GM13977 (cell line): Measurements from ENCODE around the gene NLRP5.

ENCODE experiments used
- DNase-seq: peaks from one replicate; pipeline ENCODE4 v3.0.0; 2012; ENCODE audit warnings: low spot score
- in situ Hi-C: fragments of 300-500 bp; cut with MboI; formaldehyde crosslinking; loops from one replicate; pipeline ENCODE4 v1.12.0; 2022; ENCODE audit warnings: low sequenced_read_pairs, low pct_unique_long_range_greater_than_20kb, mixed read lengths, inconsistent platforms; ENCODE audit not compliant: unreplicated experiment
- TF ChIP-seq, protein P1 (sequence below): IDR thresholded peaks from 2 replicates; pipeline ENCODE4 v1.5.1; 2012; ENCODE audit warnings: mild to moderate bottlenecking, control low read depth; ENCODE audit not compliant: insufficient read depth; ENCODE audit errors: extremely low read depth, missing control alignments

NLRP5 gene

DNA sequence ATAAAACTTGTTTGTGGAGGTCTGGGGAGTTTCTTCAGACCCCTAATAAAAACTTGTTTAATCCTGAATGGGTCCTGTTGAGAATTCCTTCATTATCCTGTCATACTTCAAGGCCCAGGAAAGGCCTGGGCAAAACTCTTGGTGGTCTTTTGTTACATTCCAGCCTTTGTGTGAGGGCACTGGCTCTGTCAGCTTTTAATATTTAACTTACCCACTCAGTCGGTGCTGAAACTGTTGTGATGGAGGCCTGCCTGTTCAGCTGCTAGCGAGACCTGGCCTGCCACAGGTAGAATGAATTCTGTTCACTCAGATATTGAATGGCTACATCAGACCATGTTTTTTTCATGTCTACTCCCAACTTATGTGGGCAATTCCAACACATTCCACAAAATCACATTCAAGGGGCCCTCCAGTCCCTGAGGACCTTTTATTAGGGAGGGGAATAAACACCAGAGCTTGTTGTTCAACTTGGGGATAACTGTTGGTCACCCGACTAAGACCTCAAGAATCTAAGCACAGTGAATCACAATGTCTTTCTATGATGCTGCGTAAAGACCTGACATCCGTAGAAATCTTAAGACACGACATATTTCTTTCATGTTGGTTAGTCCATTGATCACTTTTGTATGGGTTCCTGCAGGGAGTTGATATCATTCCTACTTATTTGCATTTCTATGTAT lies 26.4 kb upstream of the NLRP5 start:
- TF ChIP-seq, protein P1, sequence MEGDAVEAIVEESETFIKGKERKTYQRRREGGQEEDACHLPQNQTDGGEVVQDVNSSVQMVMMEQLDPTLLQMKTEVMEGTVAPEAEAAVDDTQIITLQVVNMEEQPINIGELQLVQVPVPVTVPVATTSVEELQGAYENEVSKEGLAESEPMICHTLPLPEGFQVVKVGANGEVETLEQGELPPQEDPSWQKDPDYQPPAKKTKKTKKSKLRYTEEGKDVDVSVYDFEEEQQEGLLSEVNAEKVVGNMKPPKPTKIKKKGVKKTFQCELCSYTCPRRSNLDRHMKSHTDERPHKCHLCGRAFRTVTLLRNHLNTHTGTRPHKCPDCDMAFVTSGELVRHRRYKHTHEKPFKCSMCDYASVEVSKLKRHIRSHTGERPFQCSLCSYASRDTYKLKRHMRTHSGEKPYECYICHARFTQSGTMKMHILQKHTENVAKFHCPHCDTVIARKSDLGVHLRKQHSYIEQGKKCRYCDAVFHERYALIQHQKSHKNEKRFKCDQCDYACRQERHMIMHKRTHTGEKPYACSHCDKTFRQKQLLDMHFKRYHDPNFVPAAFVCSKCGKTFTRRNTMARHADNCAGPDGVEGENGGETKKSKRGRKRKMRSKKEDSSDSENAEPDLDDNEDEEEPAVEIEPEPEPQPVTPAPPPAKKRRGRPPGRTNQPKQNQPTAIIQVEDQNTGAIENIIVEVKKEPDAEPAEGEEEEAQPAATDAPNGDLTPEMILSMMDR = no peak
- DNase-seq = no peak
- in situ Hi-C loops = no loop called here

DNA sequence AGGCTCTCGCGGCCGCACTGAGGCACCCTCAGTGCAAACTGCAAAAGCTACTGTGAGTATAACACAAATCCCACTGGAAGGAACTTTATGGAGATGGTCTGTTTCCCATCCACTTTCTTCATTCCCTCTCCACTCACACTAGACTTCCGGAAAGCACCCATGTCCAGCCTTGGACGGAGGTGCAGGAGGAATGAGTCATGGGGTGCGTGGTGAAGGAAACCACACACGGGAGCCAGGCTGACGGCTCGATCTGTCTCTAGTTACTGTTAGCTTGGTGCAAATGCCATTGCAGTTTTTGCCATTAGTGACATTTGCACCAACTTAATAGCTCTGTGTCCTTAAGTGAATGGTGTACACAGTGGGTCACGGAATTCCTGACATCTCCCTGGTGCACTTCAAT lies 24.4 kb upstream of the NLRP5 start:
- in situ Hi-C loops = no loop called here
- no peak for DNase-seq
- TF ChIP-seq, protein P1 = no peak

DNA sequence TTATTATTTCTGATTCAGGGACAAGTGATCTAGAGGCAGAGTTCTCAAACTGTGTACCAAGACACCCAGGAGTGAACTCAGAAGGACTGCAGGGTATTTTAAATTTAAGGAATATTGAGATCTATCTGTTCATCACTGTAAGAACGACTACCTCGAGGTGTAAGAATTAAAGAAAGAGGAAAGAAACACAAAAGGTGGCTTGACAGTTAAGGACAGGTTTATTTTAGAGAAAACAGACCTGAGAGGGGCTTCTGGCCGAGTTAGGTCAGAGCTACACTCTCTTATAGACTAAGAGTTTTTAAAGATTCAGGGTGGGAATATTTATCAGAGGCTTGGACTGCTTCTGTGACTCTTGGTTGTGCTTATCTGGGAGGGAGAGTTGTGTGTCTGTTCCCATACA lies 12.6 kb upstream of the NLRP5 start:
- TF ChIP-seq, protein P1 = no peak
- in situ Hi-C loops = no loop called here
- no peak for DNase-seq

- no peak for DNase-seq
- TF ChIP-seq, protein P1 = no peak
- in situ Hi-C loops = no loop called here
Measured at GRCh38 chr19:55980415-55980814, 6.2 kb upstream of the NLRP5 start.

DNA sequence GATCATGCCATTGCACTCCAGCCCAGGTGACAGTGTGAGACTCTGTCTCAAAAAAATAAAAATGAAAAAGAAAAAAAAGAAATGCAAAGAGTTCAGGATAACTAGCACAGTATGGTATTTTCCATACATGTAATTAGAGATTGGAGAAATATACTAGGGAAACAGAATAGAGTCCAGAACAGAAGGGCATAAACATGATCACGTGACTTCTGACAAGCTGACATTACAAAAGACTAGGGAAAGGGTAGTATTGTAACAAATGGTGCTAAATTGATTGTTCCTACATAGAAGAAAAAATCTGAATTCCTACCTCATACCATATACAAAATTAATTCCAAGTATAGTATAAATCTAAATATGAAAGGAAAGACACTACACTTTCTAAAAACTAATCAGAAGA lies 1.3 kb upstream of the NLRP5 start:
- no peak for DNase-seq

DNA sequence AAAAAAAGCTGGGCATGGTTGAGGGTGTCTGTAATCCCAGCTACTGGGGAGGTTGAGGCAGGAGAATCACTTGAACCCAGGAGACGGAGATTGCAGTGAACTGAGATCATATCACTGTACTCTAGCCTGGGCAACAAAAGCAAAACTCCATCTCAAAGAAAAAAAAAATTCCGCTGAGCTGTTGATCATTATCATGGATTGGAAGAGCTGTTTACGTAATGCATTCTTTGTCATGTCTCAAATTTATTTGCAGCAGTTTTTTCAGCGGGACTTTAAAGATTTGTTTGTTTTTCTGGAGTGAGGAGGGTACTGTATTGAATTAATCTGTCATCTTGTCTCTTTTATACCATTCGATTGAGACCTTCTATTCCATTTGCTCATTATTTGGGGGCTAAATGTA lies 4.3 kb downstream of the NLRP5 start:
- TF ChIP-seq, protein P1 = no peak
- in situ Hi-C loops = no loop called here
- DNase-seq = no peak

More for the DNA sequence above, 1.3 kb upstream of the NLRP5 start:
- in situ Hi-C loops = no loop called here
- TF ChIP-seq, protein P1 = no peak
